Measurements from ENCODE around the gene SNAPC2. TPM values are rescaled to one million over a fixed set of nuclear protein-coding genes. Genes with fewer than 3 reads are reported as not detected.

SNAPC2 gene
- total and polyA plus RNA-seq, 2 of the 13 experiments (the other 11 are each of a cell fraction or from before 2014, with no cell fraction given), result 10.2 to 12.7 TPM

DNA sequence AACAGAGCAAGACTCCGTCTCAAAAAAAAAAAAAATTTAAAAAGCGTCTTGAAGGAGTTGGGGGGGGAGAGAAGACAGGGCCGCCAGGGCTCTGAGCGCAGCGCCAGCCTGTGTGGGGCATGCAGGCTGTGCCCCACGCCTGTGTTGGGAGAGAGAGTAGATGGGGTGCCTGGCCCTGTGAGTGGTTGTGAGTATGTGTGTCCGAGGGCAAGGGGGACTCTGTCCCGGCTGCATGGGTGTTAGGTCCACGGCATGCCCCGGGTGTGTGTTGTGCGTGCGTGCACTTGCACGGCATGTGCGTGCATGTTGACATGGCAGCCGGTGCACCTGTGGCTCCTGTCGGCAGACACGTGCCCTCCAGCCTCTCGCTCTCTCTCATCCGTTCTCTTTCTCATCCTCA is 13.0 kb upstream of the SNAPC2 start:
- Histone ChIP-seq H3K79me2 (ENCODE audit: insufficient read depth, low read length) (peaks cover 29% of the 10 kb centered on the region), H3K9ac (ENCODE audit: insufficient read depth, low read depth, low read length) (no peak overlapping the region), H2AFZ (ENCODE audit: low read length) (no peak overlapping the region), H3K36me3 (replicated peaks in 1 of 2; ENCODE audit: control insufficient read depth in 1 of 2, insufficient read depth in 2 of 2, low read length in 2 of 2) (peaks cover 4 to 27% of the 10 kb centered on the region in 2 experiments; a peak in 4 of 5 replicates), H3K9me3 (ENCODE audit: low read length) (no peaks in the 10 kb centered on the region), H4K20me1 (ENCODE audit: insufficient read depth, low read length) (peaks cover 13% of the 10 kb centered on the region; the same call in 1 of the 2 replicates), H3K4me3 (replicated peaks in 1 of 3; ENCODE audit: insufficient read depth in 1 of 3, low read depth in 2 of 3, low read length in 3 of 3) (no peak overlapping the region), H3K27me3 (ENCODE audit: control insufficient read depth in 1 of 2, insufficient read depth in 2 of 2, low read length in 2 of 2) (no peaks in the 10 kb centered on the region; a peak in 1 of 5 replicates), H3K4me1 (ENCODE audit: insufficient read depth, low read length) (peaks cover 33% of the 10 kb centered on the region), H3K4me2 (ENCODE audit: low read depth, low read length) (no peak overlapping the region), H3K27ac (ENCODE audit: extremely low read length, insufficient read depth, low read length) (no peak overlapping the region)
- POLR2A ChIA-PET, result interaction anchor here (1.0 to 3.4 kb wide), 3 partner anchors 9 to 38 kb away, joined by 3 to 24 read pairs (median 3); partner anchors contain the start of gene SNAPC2
- intact Hi-C loops (cut with micrococcal nuclease; ENCODE audit: unreplicated experiment) (no loop called here), in situ Hi-C loops (cut with HindIII; ENCODE audit: extremely low pct_ligation_motif_present, low pct_unique_long_range_greater_than_20kb) (no loop called here)
- no peak for FAIRE-seq
- CTCF ChIA-PET (ENCODE audit: low intra/inter-chr PET ratio, low total read pairs), result no interaction called here
- BruUV-seq (replicated peaks), result no TSS peak
- ATAC-seq, result no peak
- 97% methylated on average over 18 of the region's 19 CpGs for WGBS (ENCODE audit: low lambda C conversion rate)
- no peak for DNase-seq (ENCODE audit: low spot score)
- peak in 1 of 2 experiments; percentile 35; a peak in 2 of 4 replicates for TF ChIP-seq POLR2A (IDR thresholded peaks at IDR 0.05; ENCODE audit: insufficient read depth in 1 of 2, low read depth in 2 of 2, low read length in 2 of 2)
- TF ChIP-seq CREB1 (IDR thresholded peaks at IDR 0.05), result no peak
- TF ChIP-seq CREB1 (CRISPR knock-in tag; IDR thresholded peaks at IDR 0.05), result no peak
- TF ChIP-seq AGO2 (optimal IDR thresholded peaks at IDR 0.05; ENCODE audit: low read depth, low read length), result peak; percentile 72
- TF ChIP-seq TCF12 (IDR thresholded peaks at IDR 0.05), result no peak
- no peak for TF ChIP-seq TCF12 (CRISPR knock-in tag; IDR thresholded peaks at IDR 0.05)
- TF ChIP-seq MAF1 (CRISPR knock-in tag; IDR thresholded peaks at IDR 0.05; ENCODE audit: borderline replicate concordance), result no peak
- peak; percentile 60; the same call in 1 of the 2 replicates for TF ChIP-seq RBFOX2 (IDR thresholded peaks at IDR 0.05; ENCODE audit: low read depth, low read length)
- no peak for TF ChIP-seq ZNF335 (CRISPR knock-in tag; IDR thresholded peaks at IDR 0.05)
- TF ChIP-seq ELF4 (CRISPR knock-in tag; IDR thresholded peaks at IDR 0.05; ENCODE audit: borderline replicate concordance), result no peak
- no peak for TF ChIP-seq KDM4B (CRISPR knock-in tag; IDR thresholded peaks at IDR 0.05)
- TF ChIP-seq, protein P1, sequence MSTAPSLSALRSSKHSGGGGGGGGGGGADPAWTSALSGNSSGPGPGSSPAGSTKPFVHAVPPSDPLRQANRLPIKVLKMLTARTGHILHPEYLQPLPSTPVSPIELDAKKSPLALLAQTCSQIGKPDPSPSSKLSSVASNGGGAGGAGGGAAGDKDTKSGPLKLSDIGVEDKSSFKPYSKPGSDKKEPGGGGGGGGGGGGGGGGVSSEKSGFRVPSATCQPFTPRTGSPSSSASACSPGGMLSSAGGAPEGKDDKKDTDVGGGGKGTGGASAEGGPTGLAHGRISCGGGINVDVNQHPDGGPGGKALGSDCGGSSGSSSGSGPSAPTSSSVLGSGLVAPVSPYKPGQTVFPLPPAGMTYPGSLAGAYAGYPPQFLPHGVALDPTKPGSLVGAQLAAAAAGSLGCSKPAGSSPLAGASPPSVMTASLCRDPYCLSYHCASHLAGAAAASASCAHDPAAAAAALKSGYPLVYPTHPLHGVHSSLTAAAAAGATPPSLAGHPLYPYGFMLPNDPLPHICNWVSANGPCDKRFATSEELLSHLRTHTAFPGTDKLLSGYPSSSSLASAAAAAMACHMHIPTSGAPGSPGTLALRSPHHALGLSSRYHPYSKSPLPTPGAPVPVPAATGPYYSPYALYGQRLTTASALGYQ (CRISPR knock-in tag; IDR thresholded peaks at IDR 0.05), result no peak
- TF ChIP-seq MTF2 (CRISPR knock-in tag; IDR thresholded peaks at IDR 0.05; ENCODE audit: borderline replicate concordance), result no peak
- TF ChIP-seq ZNF75D (CRISPR knock-in tag; IDR thresholded peaks at IDR 0.05; ENCODE audit: borderline replicate concordance), result no peak
- TF ChIP-seq SOX13 (IDR thresholded peaks at IDR 0.05), result no peak
- TF ChIP-seq SOX13 (CRISPR knock-in tag; conservative IDR thresholded peaks at IDR 0.05 in 1 of 2, IDR thresholded peaks at IDR 0.05 in 1 of 2), result no peak
- no peak for TF ChIP-seq ZFY (CRISPR knock-in tag; IDR thresholded peaks at IDR 0.05)
- no peak for TF ChIP-seq ZNF703 (CRISPR knock-in tag; IDR thresholded peaks at IDR 0.05; ENCODE audit: borderline replicate concordance)
- TF ChIP-seq YEATS2 (CRISPR knock-in tag; IDR thresholded peaks at IDR 0.05; ENCODE audit: borderline replicate concordance), result no peak
- no peak for TF ChIP-seq NFYB (CRISPR knock-in tag; IDR thresholded peaks at IDR 0.05)
- TF ChIP-seq, protein P2, sequence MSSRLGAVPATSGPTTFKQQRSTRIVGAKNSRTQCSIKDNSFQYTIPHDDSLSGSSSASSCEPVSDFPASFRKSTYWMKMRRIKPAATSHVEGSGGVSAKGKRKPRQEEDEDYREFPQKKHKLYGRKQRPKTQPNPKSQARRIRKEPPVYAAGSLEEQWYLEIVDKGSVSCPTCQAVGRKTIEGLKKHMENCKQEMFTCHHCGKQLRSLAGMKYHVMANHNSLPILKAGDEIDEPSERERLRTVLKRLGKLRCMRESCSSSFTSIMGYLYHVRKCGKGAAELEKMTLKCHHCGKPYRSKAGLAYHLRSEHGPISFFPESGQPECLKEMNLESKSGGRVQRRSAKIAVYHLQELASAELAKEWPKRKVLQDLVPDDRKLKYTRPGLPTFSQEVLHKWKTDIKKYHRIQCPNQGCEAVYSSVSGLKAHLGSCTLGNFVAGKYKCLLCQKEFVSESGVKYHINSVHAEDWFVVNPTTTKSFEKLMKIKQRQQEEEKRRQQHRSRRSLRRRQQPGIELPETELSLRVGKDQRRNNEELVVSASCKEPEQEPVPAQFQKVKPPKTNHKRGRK (CRISPR knock-in tag; IDR thresholded peaks at IDR 0.05), result no peak
- TF ChIP-seq NR2F1 (CRISPR knock-in tag; IDR thresholded peaks at IDR 0.05), result no peak
- TF ChIP-seq KDM5B (CRISPR knock-in tag; IDR thresholded peaks at IDR 0.05; ENCODE audit: borderline replicate concordance), result 0 out of 2 replicates have a peak, but pooled peaks have one; percentile 21
